ENCODE results near the gene CACNB2.
"Not testable (repeated sequence)": the region's sequence is repeated elsewhere in the genome, so short reads cannot be mapped to it uniquely, and the experiment has no call there.

Gene CACNB2

DNA sequence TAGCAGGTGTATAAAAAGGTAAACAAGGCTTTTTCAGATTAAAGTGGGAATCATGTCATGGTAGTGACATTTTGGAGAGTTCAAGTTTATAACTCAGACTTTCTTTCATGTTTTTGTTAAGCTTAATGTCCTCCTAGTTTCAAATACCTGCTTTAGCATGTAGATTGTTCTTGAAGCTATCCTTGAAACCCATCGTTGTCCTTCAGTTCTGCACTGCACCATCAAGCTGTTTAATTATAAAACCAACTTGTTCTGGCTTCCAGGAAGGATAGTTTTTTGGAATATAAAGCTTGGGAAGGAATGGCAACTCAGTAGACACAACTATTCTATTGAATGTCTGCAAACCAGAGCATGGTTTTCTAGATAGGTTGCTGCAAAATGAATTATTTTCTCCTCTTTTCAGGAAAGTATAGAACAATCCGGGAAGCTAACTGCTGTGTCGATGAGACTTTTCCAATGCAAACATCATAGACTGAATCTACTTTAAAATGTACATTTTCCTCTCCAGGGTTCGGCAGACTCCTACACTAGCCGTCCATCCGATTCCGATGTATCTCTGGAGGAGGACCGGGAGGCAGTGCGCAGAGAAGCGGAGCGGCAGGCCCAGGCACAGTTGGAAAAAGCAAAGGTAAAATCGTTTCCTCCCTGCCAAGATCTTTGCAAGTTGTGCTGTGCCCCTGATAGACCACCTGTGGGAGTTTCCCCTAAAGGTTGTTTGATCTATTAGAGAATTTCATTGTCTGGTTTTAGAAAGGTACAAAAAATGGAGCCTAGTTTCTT is 261.4 kb downstream of the CACNB2 start:
- no peak for DNase-seq (ENCODE audit: low spot score)

DNA sequence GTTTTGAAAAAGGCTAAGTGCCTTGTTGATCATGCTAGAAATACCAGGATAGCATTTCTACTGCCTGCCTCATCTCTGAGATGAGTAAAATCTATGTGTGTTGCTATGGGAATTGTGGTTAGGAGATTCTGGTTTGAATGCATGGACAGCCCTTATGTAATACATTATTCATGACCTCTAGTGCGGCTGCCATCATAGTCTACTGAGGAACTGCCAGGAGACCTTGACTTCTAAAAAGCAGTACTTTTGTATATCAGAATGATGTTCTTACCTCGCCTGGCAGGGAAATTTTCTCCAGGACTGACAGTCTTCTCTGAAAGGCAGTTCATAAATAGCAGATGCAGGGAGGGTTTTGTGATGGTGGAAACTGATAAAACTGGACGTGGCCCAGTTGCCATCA is 262.6 kb downstream of the CACNB2 start:
- no peak for DNase-seq (ENCODE audit: low spot score)

DNA sequence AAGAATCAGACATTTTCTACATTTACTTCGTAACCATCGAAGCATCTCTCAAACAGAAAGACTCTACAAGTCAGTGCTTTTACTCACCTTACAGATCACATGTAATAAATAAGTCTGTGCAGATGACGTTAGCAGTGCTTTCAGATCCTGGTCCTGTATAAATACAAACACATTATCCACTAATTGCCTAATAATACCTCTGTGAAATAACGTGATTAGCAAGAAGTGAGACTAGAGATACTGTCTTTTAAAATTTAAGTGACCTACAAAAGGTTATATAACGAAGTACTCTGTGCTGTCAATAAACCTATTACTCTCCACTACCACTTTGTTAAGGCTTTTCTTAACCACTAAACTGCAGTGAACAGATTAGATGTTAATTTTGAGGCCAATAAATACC is 264.3 kb downstream of the CACNB2 start:
- DNase-seq (ENCODE audit: low spot score) = no peak

DNA sequence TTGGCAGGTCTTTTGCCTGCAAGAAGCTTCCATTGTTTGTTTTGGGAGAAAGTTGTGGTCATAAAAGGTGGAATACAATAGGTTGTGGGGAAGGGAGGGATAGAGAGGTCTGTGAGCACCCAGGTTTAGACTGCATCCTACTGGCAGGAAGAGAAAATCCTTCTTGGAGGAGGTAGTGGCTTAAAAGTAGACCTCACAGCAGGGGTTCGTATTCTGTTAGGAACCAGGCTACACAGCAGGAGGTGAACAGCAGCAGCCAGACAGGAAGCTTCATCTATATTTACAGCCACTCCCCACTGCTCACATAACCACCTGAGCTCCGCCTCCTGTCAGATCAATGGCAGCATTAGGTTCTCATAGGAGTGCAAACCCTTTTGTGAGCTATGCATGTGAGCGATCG is 265.9 kb downstream of the CACNB2 start:
- no peak for DNase-seq (ENCODE audit: low spot score)

DNA sequence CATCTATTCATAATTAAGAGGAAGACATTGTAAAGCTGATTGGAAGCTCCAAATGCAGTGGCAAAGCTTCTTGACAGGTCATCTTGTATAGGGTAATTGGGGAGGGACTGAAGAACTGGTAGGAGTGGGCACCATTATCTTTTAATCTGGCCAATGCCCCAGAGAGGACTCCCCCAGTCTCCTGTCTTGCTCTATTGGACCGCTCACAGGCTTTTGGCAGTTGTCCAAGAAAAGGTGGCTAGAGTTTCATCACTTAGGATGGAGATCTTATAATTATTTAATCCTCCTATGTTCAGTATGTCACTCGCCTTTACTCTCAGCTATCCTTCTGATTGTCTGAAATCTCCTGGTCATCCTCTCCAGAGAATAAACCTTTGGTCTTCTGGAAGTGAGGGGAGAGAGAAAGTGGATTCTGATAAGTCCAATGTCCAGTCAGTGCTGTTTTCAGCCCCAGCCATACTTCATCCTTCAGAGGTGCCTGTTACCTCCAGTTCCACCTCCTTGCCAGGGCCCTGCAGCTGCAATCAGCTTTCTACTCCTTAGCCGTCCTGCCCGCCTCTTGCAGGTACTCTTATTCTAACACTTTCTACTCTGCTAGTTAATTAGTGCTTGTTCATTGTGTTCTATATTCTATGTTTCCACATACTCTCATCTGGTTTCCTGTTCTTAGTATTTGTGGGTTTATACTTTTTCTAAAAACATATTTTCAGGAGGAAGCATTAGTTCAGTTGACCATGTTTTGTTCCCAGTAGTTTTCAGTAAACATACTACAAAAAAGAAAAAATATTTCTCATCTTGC is 269.6 kb downstream of the CACNB2 start:
- DNase-seq (ENCODE audit: low spot score) = no peak

DNA sequence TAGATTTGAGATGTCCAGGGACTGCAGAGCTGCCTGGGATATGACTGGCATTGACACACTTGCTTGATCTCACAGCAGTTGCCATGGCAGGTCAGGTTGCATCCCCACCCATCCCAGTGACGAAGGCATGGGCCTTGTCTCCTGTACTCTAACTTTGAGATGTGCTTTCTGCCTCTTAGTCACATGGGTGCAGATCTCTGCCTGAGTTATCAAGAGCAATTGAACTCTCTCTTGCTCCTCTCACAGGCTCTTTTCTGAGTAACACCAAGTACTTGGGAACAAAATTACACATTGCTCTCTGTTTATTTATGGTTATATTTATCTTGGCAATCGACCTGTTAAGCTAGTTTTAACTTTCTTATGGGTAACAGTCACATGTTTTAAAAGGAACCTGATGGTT is 273.8 kb downstream of the CACNB2 start:
- no peak for DNase-seq (ENCODE audit: low spot score)

DNA sequence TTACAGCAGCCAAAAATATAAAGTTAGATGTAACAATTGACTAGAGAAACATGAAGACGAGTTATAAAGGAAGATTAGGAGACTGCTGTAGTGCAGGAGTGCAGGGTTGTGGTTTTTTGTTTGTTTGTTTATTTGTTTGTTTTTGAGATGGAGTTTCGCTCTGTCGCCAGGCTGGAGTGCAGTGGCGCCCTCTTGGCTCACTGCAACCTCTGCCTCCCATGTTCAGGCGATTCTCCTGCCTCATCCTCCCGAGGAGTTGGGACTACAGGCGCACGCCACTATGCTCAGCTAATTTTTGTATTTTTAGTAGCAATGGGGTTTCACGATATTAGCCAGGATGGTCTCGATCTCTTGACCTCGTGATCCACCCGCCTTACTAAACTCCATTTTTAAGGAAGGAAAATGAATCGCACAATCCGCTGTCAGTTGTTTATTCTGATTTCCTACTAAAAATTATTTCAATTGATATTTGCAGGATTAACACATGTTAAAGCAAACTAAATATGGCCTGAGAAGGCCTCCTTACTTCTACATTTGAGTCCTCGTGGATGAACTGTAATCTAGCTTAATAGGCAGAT is 277.8 kb downstream of the CACNB2 start:
- DNase-seq (ENCODE audit: low spot score) = no peak

DNA sequence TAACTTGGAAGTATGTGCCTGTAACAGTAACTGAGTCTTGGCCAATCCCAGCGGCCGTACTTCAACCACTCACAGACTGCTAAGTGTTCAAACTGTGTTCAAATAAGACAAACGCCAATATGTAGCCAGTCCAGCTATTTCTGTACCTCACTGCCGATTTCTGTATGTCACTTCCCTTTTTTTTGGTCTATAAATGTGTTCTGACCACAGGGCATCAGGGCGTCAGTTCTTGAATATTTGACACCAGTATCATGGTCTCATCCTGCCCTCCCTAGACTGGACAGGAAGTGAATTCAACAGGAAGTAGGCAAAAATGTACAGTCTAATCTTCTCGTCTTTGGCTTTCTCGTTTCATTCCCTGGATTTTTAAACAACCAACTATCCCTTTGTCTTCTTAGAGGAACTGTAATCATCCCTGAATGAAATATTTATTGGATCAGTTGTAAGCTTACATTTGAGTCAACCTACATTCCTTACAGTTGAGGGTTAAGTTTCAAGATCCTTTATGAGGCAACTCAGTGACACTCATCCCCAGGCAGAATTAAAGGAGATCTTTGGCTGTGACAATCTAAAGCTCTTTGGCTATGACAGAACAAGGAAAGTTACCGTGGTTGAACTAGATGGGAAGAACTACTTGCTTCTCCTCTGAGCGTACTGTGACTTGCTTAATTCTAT is 278.5 kb downstream of the CACNB2 start:
- DNase-seq (ENCODE audit: low spot score) = no peak

DNA sequence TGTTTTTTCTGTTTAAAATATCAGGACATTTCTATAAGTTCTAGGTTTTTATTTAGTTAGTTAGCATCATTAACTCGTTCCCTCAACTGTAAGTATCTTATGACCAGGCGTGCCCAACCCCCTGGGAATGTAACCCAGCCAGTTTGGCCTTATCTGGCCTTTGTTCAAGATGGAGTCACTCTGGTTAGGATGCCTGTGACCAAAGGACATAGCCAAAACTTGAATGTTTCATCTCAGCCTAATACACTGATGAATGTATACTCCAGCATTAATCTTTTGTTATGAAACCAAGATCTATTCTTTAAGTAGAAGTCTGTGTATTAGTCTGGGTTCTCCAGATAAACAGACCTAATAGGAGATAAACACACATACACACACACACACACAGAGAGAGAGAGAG is 279.7 kb downstream of the CACNB2 start:
- DNase-seq (ENCODE audit: low spot score) = no peak

DNA sequence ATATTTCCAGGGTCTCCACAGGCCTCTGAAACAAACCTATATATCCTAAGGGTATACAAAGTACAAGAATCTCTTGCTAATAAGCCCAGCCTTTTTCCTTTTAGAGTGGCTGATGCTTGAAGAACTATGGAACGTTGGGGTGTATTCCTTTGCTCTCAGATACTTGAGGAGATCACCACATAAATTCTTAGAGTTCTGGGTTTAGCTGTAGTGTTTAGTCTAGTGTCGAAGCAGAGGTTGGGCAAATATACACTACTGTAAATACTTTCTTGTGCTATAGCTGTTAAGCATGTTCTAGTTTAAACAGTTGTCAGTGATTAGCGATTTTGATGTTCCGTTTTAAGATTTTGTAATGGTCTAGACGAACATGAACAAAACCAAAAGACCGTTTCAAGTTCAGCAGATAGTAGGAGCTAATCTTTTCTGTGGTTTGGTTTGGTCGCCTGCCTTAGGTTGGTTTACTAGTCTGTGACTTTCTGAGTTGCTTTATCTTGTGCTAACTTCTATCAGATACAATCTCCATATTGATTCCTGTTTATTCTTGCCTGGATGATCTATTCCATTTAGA is 281.6 kb downstream of the CACNB2 start:
- no peak for DNase-seq (ENCODE audit: low spot score)

DNA sequence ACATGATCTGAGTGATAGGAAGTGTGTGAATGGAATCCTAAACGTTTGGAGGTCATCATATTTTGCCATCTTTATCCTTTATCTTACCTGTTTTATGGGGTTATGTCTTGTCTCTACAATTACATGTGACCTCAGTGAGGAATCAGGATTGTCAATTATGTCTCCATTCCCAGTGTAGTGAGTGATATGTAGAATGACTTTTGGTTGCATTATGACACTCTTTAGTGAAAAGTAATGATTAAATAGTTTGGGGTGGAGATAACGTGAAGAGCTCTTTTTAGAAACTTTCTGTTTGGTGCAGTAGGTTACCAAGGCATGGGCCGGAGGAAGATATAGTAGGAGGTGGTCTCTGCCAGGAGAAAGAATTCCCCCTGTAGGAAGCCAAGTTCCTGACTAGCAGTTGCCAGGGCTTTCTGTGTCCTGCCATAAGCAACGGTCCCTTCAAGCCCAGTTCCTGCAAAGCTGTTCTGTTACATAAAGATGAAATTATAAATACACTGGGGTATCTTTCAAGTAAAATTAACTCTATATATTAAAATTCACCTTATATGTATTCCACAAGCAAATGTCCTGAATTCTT is 282.9 kb downstream of the CACNB2 start:
- no peak for DNase-seq (ENCODE audit: low spot score)

DNA sequence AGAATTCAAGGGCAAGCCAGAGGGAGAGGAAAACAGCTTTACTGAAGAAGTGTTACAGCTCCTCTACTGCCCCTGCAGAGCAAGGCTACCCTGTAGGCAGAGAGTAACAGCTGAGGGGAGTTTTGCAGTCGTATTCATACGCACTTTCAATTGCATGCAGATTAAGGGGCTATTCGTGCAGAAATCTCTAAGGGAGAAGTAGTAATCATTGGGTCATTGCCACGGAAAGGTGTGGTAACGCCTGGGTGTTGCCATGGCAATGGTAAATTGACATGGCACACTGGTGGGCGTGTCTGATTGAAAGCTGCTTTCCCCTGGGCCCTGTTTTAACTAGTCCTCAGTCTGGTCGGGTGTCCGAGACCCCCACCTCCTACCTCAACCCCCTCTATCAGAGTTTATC is 284.0 kb downstream of the CACNB2 start:
- no peak for DNase-seq (ENCODE audit: low spot score)

DNA sequence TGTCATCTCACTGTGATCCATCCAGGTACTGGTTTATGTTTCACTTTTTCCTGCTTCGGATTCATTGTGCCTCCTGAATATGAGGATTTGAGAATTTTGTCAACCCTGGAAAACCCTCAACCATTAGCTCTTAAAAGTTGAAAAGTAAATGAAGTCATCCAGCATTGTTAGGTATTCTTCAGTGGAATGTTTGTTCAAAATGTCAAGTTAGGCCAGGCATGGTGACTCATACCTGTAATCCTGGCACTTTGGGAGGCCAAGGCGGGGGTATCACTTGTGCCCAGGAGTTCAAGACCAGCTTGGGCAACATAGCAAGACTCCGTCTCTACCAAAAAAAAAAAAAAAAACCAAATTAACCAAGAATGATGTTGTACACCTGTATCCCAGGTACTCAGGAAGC is 289.1 kb downstream of the CACNB2 start:
- no peak for DNase-seq (ENCODE audit: low spot score)

DNA sequence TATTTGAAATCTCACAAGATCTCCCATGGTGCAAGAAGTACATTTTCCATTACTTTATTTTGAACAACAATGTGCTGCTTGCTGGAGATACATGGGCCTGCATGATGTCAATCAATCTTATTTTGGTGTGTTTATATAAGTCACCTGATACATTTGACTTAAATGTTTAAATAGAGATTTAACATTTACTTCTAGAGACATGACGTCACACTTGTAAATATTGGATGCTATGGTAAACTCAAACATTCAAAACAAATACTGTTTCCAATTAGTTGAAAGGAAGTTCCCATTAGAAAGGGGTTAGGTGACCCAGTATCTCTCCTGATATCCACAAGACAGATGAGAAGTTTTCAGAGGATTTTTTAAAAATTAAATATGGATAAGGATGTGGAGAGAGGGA is 296.7 kb downstream of the CACNB2 start:
- no peak for DNase-seq (ENCODE audit: low spot score)

DNA sequence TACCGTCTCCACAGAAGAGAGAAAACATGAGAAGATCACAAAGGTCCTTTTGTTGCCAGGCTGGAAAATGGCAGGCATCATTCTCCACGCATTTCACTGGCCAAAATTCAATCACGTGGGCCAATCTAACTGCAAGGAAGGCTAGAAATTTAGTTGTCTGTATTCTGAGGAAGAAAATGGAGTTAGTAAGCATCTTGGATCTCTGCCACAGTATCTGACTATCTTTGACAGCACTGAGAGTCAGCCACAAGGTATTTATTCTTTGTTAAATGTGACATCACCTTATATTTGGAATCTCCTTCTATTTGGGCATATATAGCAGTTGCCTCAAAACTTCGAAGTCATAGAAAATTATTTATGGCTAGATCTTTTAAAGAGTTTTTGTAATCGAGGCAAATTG is 297.3 kb downstream of the CACNB2 start:
- DNase-seq (ENCODE audit: low spot score) = no peak

DNA sequence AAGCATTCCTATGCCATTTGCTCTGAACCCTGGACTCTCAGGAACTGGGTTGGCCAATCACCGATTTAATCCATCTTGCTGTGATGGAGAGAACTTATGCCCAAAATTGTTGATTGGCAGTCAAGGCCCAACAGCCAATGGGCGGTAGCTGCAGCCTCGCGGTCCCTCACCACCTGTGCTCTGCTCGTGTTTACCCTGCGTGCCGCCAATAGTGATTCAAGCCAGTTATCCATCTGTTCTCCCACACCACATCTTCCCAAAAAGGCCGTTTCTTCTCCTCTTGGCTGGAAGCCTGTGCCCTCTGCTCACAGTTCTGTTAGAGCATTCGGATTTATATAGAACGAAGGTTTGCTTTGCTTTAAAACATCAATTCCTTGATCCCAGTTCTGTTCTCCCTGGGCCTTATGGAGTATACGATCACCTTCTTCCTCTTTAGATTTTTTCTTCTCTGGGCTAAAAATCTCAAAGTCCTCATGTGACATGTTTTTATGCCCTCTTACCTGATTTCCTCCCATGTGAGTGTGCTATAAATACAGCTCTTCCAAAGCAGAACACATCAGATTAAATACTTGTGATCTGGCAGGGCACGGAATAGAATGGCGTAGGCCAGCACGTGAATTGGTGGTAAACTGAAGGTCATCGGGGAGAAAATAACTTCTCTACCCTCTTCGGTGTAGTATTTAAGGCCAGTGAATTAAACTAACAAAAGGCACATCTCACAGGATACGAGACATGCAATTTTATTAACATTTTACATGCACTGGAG is 298.3 kb downstream of the CACNB2 start:
- no peak for DNase-seq (ENCODE audit: low spot score)

DNA sequence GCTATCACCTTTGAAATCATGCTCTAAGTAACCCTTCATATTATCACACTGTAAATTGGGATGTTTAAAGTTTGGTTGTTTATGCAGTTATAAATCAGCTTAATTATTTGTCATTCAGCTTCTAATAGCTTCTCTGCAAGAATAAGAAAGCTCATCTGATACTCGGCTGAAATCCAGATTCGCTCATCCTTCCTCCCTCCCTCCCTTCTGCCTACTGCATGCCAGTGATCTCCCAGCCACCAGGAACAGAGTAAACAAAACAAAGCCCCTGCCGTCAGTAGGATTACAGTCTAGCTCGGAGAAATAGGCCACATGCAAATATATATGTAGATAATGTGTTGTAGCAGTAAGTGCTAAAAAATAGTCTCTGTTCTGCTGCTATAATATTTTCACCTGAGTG is 299.4 kb downstream of the CACNB2 start:
- DNase-seq (ENCODE audit: low spot score) = no peak

DNA sequence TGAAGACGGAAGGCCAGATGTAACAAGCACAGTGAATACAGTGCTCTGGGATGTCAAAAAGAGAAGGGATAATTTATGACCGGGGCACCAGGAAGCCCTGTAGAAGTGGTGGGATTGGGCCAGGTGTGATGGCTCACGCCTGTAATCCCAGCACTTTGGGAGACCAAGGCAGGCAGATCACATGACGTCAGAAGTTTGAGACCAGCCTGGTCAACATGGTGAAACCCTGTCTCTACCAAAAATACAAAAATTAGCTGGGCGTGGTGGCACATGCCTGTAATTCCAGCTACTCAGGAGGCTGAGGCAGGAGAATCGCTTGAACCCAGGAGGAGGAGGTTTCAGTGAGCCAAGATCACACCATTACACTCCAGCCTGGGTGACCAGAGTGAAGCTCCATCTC is 305.4 kb downstream of the CACNB2 start:
- not testable (repeated sequence) for DNase-seq (ENCODE audit: low spot score)

DNA sequence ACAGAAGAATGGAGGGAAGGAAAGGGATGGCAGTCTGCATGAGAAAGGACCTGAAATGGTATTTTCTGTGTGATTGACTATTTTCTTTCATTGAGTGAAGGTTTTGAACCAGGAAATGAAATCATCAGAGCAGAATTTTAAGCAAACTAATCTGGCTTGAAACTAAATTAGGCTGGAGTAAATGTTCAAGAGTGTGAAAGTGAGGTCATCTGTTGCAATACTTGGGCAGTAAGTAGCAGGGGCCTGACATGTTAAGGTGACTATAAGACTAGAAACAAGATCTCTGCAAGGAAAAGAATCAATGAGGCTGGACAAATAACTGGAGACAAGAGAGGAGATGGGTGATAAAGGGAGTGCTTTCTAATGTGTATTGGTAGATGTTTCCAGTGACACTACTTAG is 306.0 kb downstream of the CACNB2 start:
- no peak for DNase-seq (ENCODE audit: low spot score)

DNA sequence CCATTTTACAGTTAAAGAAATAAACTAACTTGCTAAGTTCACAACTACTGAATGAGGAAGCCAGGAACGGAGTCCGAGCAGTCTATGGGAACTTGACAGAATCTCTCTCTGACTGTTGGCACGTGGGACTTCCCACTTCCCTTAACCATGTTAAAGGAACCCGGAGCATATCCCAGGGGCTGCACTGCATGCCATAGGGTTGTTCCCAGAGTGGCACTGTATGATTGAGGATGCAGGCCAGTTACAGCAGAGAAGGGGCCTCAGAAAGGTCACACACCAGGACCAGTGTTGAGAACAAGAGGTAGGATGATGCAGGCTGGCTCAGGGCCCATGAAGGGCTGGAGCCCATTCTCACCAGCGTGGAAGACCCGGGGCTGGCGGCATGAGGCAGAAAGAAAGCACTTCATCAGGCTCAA is 309.4 kb downstream of the CACNB2 start:
- no peak for DNase-seq (ENCODE audit: low spot score)

DNA sequence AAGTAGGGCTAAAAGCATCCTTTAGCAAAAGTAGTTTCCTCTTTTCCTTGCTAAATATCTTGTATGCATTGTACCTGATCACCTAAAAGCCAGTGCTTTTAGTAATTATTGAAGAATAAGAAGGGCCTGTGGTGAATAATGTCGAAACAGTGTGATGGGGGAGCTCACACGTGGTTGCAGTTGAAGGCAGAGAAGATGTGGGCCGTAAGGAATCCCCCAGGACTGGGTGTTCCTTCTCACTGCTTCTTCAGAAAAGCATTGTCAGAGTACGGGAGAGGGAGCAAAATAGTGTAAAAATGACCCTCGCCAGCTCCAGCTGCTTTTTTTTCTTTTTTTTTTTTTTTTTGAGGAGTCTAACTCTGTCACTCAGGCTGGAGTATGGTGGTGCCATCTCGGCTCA is 310.1 kb downstream of the CACNB2 start:
- DNase-seq (ENCODE audit: low spot score) = no peak

Data from hematopoietic multipotent progenitor cell treated with erythropoietin and hydrocortisone succinate and interleukin-3 and kit ligand, for 17 days (in vitro differentiated cells).